Fibroblast of lung (primary cell): ENCODE results near the gene LRP1. TPM values are rescaled to one million over a fixed set of nuclear protein-coding genes. Genes with fewer than 3 reads are reported as not detected.

Experiments
- DNase-seq, 2 donors: peaks; one replicate each; pipeline versions ENCODE4 v3.0.0 to v3.0.0-alpha.2; 2010; ENCODE audit warnings: low read depth in 2 of 2
- H2AFZ ChIP-seq: 2 replicates; pipeline ENCODE4 v1.5.1; 2012; ENCODE audit warnings: low read length, control low read depth, inconsistent platforms
- H3K27ac ChIP-seq: 2 replicates; pipeline ENCODE4 v1.5.1; 2011; ENCODE audit warnings: low read length, control low read depth; ENCODE audit not compliant: insufficient read depth
- H3K27me3 ChIP-seq: 2 replicates; pipeline ENCODE4 v1.5.1; 2011; ENCODE audit warnings: mild to moderate bottlenecking, low read length; ENCODE audit not compliant: control insufficient read depth, insufficient read depth
- H3K36me3 ChIP-seq: 2 replicates; pipeline ENCODE4 v1.5.1; 2011; ENCODE audit warnings: low read length; ENCODE audit not compliant: control insufficient read depth, insufficient read depth
- H3K4me1 ChIP-seq: 2 replicates; pipeline ENCODE4 v1.5.1; 2011; ENCODE audit warnings: low read length; ENCODE audit not compliant: control insufficient read depth, insufficient read depth; ENCODE audit errors: extremely low read depth
- H3K4me2 ChIP-seq: 2 replicates; pipeline ENCODE4 v1.5.1; 2011; ENCODE audit warnings: low read length, control low read depth; ENCODE audit not compliant: insufficient read depth; ENCODE audit errors: extremely low read depth
- H3K4me3 ChIP-seq, 4 experiments: fragments of 200-600 bp in 1 of 4; sonication (generic) in 1 of 4; replicated peaks in 1 of 4; 2 replicates each; pipeline ENCODE4 v1.5.1; 2011 to 2016; ENCODE audit warnings: low read length in 4 of 4, low read depth in 3 of 4, mild to moderate bottlenecking in 3 of 4, control low read depth in 2 of 4, inconsistent platforms in 1 of 4, mixed read lengths in 1 of 4; ENCODE audit not compliant: insufficient read depth in 1 of 4; ENCODE audit errors: control extremely low read depth in 1 of 4
- H3K79me2 ChIP-seq: 2 replicates; pipeline ENCODE4 v1.5.1; 2012; ENCODE audit warnings: mild to moderate bottlenecking, low read length, inconsistent platforms; ENCODE audit not compliant: control insufficient read depth, insufficient read depth
- H3K9ac ChIP-seq: 2 replicates; pipeline ENCODE4 v1.5.1; 2011; ENCODE audit warnings: mild to moderate bottlenecking, low read length, control low read depth; ENCODE audit not compliant: insufficient read depth
- H3K9me3 ChIP-seq: 2 replicates; pipeline ENCODE4 v1.5.1; 2012; ENCODE audit warnings: low read depth, low read length; ENCODE audit not compliant: control insufficient read depth, insufficient read depth
- H4K20me1 ChIP-seq: 2 replicates; pipeline ENCODE4 v1.5.1; 2011; ENCODE audit warnings: low read length; ENCODE audit not compliant: control insufficient read depth, insufficient read depth; ENCODE audit errors: extremely low read depth
- CTCF ChIP-seq, 2 donors: IDR thresholded peaks in 1 of 2; conservative IDR thresholded peaks in 1 of 2; 1 replicate in 1 of 2; 2 replicates in 1 of 2; pipeline ENCODE4 v1.5.1; 2011 to 2012; ENCODE audit warnings: low read length in 2 of 2, control low read depth in 1 of 2, inconsistent platforms in 1 of 2, low read depth in 1 of 2, mild to moderate bottlenecking in 1 of 2
- EZH2 ChIP-seq: IDR thresholded peaks from 2 replicates; pipeline ENCODE4 v1.5.1; 2012; ENCODE audit warnings: low read length, control low read depth, mild to moderate bottlenecking; ENCODE audit errors: missing control alignments
- polyA plus RNA-seq, 2 donors: library from polyadenylated mRNA; depleted of rRNA in 1 of 2; stranded (reverse) in 1 of 2; unstranded in 1 of 2; fragments of >200 nt; gene quantifications; 2 replicates each; pipeline ENCODE4 v1.2.1, GENCODE V29; 2011 to 2012; ENCODE audit warnings: missing spikeins in 1 of 2
- total RNA-seq: library from RNA; depleted of rRNA; stranded (reverse); fragments of >200 nt; gene quantifications from 2 replicates; pipeline ENCODE4 v1.2.1, GENCODE V29; 2014

LRP1 gene
- total and polyA plus RNA-seq, 2 donors (not counting 1 experiment from before 2014, with no cell fraction given) = 92.2 to 464 TPM

GRCh38 chr12:57230381-57231155, 102.3 kb downstream of the LRP1 start:
- no peak for TF ChIP-seq CTCF (conservative IDR thresholded peaks at IDR 0.05 in 1 of 2, IDR thresholded peaks at IDR 0.05 in 1 of 2; ENCODE audit: low read depth in 1 of 2, low read length in 2 of 2)
- no peak for TF ChIP-seq EZH2
- Histone ChIP-seq H3K27ac (peak overlapping the region; percentile 91), H2AFZ (no peak overlapping the region), H3K4me2 (peak overlapping the region; percentile 99), H3K9ac (peak overlapping the region; percentile 88), H3K9me3 (no peaks in the 10 kb centered on the region), H3K36me3 (peaks cover 30% of the 10 kb centered on the region), H3K4me1 (peaks cover 40% of the 10 kb centered on the region), H3K27me3 (peaks cover 3% of the 10 kb centered on the region), H4K20me1 (peaks cover 2% of the 10 kb centered on the region), H3K4me3 (peak overlapping the region; percentile 58 to 97 (median 88)), H3K79me2 (peaks cover 28% of the 10 kb centered on the region)
- DNase-seq = peak in 1 of 2 donors; percentile 28

DNA sequence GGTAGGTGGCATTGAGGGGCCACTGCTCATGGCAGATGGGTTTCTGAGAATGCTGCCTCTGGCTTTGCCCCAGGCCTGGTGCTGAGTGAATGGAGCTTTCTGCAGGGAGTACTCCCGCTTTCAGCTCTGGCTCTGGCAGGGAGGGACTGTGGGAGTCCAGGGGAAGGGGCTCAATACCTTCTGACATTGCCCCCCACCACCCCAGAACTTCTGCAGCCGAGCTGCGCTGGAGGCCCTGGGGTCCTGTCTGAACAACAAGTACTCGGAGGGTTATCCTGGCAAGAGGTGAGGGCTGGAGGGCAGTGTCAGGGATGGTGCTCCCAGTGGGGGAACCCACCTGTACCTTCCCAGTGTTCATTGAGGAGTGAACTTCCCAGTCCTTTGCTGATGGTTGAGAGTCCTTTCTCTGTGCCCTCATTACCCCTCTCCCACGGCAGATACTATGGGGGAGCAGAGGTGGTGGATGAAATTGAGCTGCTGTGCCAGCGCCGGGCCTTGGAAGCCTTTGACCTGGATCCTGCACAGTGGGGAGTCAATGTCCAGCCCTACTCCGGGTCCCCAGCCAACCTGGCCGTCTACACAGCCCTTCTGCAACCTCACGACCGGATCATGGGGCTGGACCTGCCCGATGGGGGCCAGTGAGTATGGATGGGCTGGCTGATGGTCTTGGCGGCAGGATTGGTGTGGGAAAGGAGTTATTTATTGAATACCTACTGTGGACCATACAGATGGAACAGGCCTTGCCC, 103.2 kb downstream of the LRP1 start:
- H4K20me1 ChIP-seq = peaks cover 2% of the 10 kb centered on the region
- no peak for DNase-seq
- peak overlapping the region; percentile 99 for H3K4me2 ChIP-seq
- peaks cover under 1% of the 10 kb centered on the region for H3K27me3 ChIP-seq
- H3K27ac ChIP-seq = peak overlapping the region; percentile 91
- H2AFZ ChIP-seq = no peak overlapping the region
- TF ChIP-seq EZH2 = no peak
- no peak for TF ChIP-seq CTCF (conservative IDR thresholded peaks at IDR 0.05 in 1 of 2, IDR thresholded peaks at IDR 0.05 in 1 of 2; ENCODE audit: low read depth in 1 of 2, low read length in 2 of 2)
- peaks cover 28% of the 10 kb centered on the region for H3K79me2 ChIP-seq
- no peak overlapping the region for H3K9ac ChIP-seq
- H3K4me1 ChIP-seq = peaks cover 42% of the 10 kb centered on the region
- no peaks in the 10 kb centered on the region for H3K9me3 ChIP-seq
- peak overlapping the region; percentile 58 to 97 (median 88) for H3K4me3 ChIP-seq
- peaks cover 30% of the 10 kb centered on the region for H3K36me3 ChIP-seq

DNA sequence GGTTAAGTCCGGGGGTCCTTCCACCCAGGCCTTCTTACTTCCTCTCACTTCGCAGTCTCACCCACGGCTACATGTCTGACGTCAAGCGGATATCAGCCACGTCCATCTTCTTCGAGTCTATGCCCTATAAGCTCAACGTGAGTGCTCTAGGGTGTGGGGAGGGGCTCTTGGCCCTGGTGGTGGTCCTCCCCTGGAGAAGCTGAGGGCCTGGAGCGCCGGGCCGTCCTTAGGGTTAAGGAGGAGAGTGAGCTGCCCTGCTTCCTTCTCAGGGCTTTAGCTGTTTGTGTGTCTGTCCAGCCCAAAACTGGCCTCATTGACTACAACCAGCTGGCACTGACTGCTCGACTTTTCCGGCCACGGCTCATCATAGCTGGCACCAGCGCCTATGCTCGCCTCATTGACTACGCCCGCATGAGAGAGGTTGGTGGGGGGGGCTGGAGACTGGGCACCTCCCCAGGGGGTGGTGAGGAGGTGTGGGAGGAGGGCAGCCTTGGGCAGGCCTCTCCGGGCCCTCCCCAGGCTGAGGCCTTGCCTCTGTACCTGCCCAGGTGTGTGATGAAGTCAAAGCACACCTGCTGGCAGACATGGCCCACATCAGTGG, 104.0 kb downstream of the LRP1 start:
- Histone ChIP-seq H4K20me1 (peaks cover 2% of the 10 kb centered on the region), H3K36me3 (peaks cover 30% of the 10 kb centered on the region), H3K9me3 (no peaks in the 10 kb centered on the region), H3K4me3 (peak overlapping the region in 1 of 4 experiments; percentile 97), H3K79me2 (peaks cover 28% of the 10 kb centered on the region), H2AFZ (no peak overlapping the region), H3K27me3 (no peaks in the 10 kb centered on the region), H3K4me1 (peaks cover 41% of the 10 kb centered on the region), H3K9ac (no peak overlapping the region), H3K27ac (no peak overlapping the region), H3K4me2 (no peak overlapping the region)
- DNase-seq = no peak
- TF ChIP-seq EZH2 (no peak), CTCF (conservative IDR thresholded peaks at IDR 0.05 in 1 of 2, IDR thresholded peaks at IDR 0.05 in 1 of 2; ENCODE audit: low read depth in 1 of 2, low read length in 2 of 2) (no peak)
